Measurements from ENCODE around the gene ELMO1.

ELMO1 gene

DNA sequence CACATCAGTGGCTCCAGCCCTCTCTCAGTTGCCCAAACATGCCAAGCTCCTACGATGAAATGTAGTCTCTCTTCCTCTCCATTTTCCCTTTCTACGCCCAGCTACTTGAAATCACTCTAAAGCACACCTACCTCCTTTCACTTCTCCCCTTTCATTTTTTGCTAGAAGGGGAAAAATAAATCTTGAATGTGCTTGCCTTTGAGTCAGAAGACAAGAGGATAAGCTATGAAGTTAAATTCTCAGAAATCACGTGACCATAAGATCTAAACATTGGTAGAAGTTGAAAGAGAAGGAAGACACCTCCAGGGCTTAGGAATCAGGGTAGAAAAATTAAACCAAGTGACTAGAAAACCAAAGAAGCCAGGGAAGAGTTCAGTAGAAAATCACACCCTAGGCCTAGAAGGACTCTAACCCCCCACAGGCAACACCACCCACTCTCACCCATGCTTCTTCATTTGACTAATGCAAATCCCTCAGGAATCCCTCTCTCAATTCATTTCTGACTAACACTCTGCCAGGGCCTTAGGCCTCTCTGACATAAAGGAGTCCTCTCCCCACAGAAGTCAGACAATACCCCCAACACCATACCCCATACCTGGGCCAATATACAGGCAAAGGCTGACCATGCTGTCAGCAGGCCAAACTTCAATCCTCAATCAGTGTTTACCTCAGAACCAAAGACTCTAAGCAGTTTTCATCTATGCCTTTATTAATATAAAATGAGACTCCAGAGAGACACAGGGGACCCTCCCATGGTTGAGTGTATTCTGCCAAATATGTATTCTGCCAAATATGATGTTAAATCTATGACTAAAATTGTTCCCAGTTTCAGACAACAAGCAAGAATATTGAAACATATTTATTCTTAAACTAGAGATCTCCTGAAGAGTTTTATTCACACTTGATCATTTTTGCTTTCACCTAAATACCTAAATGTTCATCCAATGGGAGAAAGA lies 84.8 kb downstream of the ELMO1 start:
- DNase-seq = no peak

- no peak for DNase-seq
Measured at GRCh38 chr7:37362802-37363201, 85.9 kb downstream of the ELMO1 start.

DNA sequence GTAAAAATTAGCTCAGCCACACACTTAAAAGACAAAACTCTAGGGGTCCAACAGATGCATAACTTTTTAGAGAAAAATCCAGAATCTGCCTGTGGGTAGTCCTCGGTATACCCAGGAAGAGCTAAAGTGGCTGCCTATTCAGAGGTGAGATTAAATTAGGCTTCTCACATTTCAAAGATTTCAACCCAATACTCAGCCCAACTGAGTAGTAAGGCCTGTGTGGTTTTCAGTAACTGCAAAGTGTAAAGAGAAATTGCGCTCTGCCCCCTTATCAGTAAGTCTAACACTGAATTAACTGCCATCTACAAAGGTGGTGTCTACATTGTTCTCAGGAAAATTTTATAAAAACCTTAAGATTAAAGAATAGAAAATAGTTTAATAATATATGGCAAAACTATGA lies 88.2 kb downstream of the ELMO1 start:
- no peak for DNase-seq

DNA sequence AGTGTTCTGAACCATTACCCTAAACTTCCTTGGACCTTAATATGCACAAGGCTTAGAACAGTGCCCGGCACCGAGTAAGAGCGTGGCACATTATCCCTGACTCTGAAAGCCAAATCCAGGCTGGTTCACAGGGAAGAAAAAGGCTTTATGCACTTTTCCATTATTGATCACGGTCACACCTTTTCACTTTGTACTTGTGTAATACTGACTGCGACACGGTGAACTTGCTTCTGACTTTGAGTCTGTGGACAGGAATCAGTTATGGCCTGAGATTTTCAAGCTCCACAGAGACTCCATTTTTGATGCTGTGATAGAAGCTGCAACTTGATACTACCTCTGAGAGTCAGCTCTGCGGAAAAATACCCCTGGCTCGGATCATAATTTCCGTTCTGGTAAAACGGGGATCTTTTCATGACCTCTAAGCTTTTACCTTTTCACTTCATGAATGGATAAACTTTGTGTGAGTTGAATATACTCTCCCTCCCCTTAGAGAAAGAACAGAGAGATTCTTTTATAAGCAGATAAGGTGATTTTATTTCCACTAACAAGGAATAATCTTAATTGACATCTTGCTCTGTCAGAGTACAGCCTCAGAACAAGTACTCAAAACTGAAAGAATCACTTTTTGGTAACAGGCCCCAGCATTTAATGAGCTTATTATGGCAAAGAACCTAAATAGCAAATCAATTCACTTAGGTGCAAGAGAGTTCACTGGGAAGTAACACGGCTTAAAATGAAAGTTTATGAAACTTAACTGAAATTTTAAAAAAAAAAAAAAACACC lies 88.8 kb downstream of the ELMO1 start:
- no peak for DNase-seq

- no peak for DNase-seq
Measured at GRCh38 chr7:37359180-37359579, 89.5 kb downstream of the ELMO1 start.

DNA sequence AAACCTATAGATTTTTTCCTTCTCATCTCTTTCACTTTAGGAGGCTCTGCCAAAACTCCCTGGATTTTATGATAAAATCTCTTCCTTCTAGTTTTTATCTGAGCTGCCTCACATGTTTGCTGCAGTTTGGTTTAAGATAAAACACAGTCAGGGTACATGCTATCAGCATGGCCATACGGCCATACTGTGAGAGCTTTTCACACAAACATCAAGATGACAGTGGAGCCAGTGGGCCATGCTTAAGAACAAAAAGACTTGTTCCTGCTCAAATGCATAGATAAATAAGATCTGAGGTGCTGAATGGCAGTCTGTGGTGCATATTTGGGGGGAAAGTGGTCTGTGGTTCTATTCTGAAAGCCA lies 91.0 kb downstream of the ELMO1 start:
- no peak for DNase-seq

- peak; percentile 2 for DNase-seq
Measured at GRCh38 chr7:37356911-37357636, 91.6 kb downstream of the ELMO1 start.

DNA sequence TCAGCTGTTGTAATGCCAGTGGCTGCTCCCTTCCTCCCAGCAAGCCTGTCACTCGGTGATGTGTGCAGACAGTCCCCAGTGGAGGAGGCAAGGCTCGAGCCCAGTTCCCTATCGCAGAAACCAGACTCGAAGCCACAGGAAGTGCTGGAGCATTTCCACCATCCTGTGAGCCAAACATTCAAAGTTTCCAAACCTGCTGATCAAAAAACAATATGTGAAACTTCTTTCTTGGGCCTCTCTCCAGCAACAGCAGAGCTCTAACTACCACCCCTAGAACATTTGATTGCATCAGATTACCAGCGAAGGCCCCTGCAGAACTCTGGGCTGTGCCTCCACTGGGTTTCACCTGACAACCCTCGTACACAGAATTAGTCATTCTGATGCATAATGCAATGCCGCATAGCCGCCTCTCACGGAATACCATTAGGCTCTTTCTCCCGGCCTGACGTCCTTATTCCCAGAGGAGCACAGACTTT lies 94.0 kb downstream of the ELMO1 start:
- DNase-seq = peak; percentile 80

DNA sequence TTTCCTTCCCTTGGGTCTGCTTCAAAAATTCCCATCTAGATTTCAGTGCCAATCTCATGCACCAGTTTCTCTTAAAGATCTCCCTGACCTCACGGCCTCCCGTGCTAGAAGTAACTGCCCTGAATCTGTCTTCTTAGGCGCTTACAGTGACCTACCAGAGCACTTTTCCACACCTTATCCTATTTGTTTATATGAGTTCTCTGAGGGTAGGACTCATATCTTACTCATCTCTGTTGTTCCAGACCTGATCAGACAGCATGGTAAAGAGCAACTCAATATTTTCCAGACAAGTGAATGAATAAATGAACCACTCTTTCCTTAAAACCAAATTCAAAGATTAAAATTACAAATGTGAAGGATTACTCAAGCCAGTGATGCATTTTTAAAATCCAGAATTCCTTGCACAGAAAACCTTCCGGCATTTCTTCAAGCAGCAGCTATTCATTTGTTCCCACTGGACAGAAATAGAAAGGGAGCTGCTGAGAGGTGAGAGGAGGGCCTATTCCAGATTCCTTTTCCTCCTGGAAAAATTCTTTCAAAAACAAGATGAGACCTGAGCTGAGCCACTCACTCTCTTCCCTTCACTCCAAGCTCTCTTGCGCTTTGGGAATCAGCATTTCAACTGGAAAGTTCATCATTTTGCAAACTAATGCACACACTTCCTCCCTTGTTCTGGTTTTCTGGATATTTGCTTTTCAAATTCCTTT lies 94.6 kb downstream of the ELMO1 start:
- DNase-seq = no peak

- no peak for DNase-seq
Measured at GRCh38 chr7:37352974-37353948, 95.4 kb downstream of the ELMO1 start.

- DNase-seq = no peak
Measured at GRCh38 chr7:37352251-37352880, 96.3 kb downstream of the ELMO1 start.

- DNase-seq = no peak
Measured at GRCh38 chr7:37351716-37352115, 96.9 kb downstream of the ELMO1 start.

- DNase-seq = no peak
Measured at GRCh38 chr7:37349979-37350590, 98.6 kb downstream of the ELMO1 start.

- DNase-seq = no peak
Measured at GRCh38 chr7:37348982-37349381, 99.7 kb downstream of the ELMO1 start.

DNA sequence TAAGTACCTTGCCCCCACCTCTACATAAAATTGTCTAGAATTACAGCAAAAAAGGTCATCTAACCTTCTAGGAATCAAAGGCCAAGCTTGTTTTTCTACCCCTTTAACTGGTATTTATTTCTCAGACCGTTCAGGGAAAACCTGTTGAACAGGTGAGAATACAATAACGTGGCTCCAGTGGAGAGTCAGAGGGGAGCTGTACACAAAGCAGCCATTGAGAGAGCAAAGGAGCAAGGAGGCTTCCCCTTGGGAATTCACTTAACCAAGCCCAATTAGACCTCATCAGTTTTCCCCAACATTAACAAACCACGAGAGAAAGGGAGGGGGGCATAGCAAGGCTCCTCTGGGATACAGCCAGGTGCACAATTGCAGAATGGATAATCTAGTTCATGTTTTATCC lies 101.9 kb downstream of the ELMO1 start:
- no peak for DNase-seq

DNA sequence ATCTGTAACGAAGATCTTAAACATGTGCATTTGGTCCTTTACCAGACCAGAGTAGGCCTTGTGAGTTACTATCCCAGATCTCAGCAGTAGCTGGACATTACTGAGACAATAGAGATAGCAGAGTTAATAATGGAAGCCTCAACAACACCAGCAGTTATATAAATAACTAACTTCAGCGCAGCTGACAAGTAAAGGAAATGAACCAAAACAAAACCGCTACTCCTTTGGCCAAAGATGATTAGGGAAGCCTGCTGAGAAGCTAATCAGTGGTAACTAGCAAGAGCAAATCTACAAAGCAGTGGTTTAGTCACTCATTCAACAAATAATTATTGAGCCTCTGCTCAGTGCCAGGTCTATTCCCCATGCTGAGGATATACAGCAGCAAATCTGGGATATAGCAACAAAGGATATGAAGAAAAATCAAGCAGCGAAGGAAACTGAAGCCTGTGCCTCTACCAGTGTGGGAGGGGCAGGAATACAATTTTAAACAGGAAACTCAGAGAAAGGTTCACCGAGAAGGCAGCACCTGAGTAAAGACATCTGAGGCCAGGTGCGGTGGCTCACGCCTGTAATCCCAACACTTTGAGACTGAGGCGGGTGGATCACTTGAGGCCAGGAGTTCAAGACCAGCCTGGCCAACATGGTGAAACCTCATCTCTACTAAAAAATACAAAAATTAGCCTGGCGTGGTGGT lies 103.6 kb downstream of the ELMO1 start:
- DNase-seq = no peak

DNA sequence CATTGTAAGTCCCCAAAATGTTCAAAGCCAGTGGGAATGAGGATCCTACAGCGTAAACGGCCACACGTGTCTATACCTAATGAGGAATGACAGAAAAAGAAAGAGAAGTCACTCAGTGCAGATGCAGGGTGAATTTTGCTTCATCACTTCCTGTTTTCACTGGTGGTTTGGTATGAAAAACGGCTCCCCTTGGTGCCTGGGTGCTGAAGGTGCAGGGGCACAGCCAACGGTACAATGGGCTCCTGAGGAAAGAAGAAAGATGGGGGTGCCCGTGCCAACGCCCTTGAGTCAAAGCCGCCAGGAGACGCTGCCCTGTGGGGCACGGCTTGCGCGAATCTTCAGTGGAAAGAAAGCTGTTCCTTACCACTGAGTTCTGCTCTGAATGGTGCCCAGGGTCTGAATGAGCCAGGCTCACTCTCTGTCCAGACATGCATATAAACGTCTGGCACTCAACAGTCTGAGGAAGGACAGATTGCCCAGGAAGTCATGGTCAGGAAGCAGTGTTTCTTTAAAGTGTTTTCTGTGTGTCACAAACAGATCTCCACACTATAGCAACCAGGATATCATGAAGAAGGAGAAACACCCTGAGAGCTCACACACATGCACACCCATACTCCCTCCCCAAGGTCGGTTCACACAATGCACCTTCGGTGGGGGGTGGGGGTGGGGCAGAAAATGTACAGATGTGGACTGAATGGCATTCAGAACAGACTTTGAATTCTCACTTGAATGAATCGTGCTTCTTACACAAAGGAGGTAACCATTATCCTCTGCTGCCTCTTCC lies 105.8 kb downstream of the ELMO1 start:
- no peak for DNase-seq

GRCh38 chr7:37342176-37342687 lies 106.4 kb downstream of the ELMO1 start:
- DNase-seq = no peak
